Activated CD4-positive, alpha-beta T cell treated with anti-CD3 and anti-CD28 coated beads for 48 hours (primary cell): ENCODE results near the gene HMBS.

Experiments
- DNase-seq: peaks from one replicate; pipeline ENCODE4 v3.0.0-alpha.2; 2020

Gene HMBS

GRCh38 chr11:119077839-119078238 is 6.8 kb upstream of the HMBS start:
- no peak for DNase-seq

DNA sequence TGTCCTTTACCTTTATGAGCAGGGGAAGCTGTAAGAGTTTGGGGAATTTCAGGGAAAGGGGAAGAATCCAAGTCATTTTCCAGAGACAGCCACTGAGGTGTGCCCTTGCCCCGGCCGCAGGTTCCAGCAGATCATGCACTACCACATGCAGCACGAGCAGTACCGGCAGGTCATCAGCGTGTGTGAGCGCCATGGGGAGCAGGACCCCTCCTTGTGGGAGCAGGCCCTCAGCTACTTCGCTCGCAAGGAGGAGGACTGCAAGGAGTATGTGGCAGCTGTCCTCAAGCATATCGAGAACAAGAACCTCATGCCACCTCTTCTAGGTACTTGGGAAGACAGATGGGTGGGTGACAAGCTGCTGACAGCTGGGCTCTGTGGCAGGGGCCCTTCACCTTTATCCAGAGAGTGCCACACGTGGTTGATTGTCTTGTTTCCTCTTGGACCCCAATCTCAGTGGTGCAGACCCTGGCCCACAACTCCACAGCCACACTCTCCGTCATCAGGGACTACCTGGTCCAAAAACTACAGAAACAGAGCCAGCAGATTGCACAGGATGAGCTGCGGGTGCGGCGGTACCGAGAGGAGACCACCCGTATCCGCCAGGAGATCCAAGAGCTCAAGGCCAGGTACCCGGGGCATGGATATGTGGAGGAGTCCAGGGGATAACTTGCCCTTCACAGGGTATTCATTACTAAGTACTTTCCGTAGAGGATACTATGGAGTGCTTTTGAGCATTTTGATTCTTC is 5.8 kb upstream of the HMBS start:
- no peak for DNase-seq

GRCh38 chr11:119081682-119082260 is 2.9 kb upstream of the HMBS start:
- no peak for DNase-seq

DNA sequence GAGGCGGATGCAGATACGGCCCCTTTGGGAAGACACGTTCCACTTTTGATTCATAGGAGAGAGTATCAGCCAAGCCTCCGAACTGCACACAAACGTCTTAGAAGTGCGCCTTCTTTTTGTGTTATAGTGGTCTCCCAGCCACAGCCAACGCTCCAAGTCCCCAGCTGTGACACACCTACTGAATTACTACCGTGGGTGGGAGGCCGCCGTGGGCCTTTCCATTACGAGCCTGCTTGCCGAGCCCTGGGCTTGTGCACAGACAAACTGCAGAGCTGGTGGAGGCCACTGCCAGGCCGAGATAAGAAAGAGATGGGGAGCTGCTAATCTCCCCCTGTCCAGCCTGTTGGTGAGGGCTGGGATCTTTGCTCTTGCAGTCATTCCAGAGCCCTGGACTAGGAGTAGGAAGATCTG is 761 bp downstream of the HMBS start:
- DNase-seq = peak; percentile 56

GRCh38 chr11:119087123-119087522 is 2.4 kb downstream of the HMBS start:
- no peak for DNase-seq

DNA sequence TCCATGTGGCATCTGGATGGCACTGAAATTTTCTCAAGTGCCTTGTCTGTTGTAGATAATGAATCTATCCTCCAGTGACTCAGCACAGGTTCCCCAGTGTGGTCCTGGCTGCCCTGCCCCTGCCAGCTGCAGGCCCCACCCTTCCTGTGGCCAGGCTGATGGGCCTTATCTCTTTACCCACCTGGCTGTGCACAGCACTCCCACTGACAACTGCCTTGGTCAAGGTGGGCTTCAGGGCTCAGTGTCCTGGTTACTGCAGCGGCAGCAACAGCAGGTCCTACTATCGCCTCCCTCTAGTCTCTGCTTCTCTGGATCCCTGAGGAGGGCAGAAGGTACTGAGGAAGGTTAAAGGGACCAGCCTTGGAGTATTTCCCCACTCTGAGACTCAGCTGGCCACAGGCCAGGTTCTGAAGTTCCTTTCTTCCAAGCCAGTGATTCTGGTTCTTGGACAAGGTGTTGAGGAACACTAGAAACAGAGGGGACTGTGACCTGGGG is 3.1 kb downstream of the HMBS start:
- DNase-seq = no peak

- no peak for DNase-seq
Measured at GRCh38 chr11:119088406-119088805, 3.7 kb downstream of the HMBS start.

DNA sequence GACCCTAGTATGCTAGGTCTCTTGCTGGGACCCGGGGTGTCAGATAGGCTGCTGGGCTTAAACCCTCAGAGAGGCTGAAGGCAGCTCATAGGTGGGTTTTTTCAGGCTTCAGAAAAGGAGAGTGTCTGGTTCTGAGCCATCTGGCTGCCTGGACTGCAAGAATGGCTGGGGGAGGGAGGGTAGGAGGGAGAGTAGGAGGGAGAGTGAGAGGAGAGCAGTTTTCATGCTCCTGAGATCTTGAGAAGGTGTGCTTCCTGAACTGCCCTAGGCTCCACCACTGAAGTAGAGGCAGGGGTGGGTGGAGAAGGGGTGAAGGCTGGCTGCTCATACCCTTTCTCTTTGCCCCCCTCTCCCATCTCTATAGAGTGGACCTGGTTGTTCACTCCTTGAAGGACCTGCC is 4.6 kb downstream of the HMBS start:
- no peak for DNase-seq

- no peak for DNase-seq
Measured at GRCh38 chr11:119091178-119091577, 6.5 kb downstream of the HMBS start.

DNA sequence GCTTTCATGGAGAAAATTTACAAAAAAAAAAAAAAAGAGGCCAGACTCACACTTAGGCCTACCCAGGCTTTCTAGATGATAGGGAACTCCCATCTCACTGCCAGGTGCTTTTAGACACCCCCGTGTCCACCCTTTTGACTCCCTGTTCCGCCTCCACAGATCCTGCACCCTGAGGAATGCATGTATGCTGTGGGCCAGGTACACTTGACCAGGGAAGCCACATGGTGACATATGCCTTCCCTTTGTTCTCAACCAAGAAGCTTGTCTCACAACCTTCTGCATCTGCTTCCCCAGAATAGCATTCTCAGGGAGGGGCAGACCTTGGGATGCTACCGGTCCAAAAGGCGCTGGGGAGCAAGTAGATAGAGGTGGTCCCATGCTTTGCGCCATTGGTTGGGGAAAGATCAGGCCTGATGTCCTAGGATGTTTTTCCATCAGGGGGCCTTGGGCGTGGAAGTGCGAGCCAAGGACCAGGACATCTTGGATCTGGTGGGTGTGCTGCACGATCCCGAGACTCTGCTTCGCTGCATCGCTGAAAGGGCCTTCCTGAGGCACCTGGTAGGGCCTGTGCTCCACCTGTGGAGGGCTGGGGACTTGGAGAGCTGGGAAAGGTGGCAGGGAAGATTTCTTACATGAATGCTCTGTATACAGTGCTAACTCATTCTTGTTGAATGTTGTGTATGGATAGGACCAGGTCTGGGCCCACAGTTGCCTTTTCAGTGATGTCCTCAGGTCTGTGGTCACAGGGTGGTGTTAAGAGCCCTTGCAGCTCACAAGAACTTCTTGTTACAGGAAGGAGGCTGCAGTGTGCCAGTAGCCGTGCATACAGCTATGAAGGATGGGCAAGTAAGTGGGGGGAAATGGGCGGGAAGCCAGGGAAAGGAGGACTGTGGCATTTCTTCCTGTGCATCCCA is 7.5 kb downstream of the HMBS start:
- DNase-seq = no peak

- DNase-seq = no peak
Measured at GRCh38 chr11:119092880-119093842, 8.5 kb downstream of the HMBS start.

GRCh38 chr11:119093942-119094815 is 9.5 kb downstream of the HMBS start:
- peak; percentile 58 for DNase-seq

GRCh38 chr11:119094816-119095065 is 10.1 kb downstream of the HMBS start:
- DNase-seq = peak; percentile 58

GRCh38 chr11:119095066-119095880 is 10.6 kb downstream of the HMBS start:
- DNase-seq = peak; percentile 100

- DNase-seq = no peak
Measured at GRCh38 chr11:119099711-119100110, 15.0 kb downstream of the HMBS start.

DNA sequence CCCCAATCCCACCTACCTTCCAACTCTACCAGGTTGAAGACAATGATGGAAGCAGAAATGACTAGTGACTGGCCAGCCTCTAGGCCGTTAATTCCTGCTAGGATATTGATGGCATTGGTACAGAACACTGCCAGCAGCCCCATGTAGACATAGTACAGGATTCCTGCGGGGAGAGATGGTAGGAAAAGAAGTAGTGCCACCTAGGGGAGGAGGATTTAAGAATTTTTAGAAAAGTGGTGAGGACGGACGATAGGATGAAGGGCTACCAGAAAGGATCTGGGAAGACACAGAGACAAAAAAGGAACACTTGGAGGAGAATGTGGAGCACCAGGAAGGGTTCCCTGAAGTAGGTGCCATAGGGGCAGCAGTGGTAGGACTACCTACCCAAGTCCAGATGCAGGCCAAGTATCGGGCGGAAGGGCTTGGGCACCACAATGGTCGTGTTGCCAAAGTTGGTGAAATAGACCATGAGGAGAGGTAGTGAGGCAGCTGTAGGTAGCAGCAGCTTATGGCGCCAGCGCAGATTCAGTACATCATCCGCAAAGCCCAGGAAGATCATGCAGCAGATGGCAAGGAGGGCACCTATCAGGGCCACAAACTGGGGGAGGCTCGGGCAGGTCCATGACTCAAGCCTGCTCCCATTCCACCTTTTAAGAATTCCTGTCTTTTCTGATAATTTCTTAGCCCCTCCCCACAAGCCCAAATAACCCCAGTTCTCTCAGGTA is 15.7 kb downstream of the HMBS start:
- DNase-seq = no peak

GRCh38 chr11:119100994-119101758 is 16.5 kb downstream of the HMBS start:
- DNase-seq = peak; percentile 48

DNA sequence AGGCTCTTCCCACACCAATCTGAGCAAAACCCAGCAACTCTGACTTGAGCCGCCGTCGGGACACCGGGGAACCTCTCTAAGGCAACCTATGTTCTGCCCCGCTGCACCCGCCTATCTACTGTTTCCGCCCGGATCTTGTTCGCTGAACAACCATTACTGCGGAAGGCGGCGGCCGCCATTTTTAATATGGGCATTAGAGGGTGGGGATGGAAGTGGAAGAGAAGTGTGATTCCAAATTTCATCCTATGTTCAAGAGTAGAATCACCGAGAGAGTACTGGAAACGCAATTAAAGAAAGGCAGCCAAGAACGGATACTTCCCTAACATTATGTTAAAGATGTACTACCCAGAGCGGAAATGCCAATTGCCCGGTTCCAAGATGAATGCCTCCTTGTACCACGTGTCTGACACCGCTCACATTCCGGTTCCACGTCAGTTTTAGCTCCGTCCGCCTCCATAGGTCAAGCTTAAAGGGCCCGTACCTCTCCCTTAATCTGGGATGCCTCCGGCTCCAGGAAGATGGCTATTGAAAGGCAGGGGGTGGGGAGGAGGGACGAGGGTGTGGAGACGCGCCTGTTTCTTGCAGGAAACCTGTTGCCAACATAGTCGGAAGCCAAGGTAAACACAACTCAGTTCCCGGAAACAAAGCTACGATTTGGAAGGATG is 17.2 kb downstream of the HMBS start, which contains the start of gene DPAGT1:
TSS of gene DPAGT1 (minus strand) at position 95 of the 665 bp plus-strand sequence. CDS start 198 bp downstream, outside the sequence.
- DNase-seq = peak; percentile 92
